Stimulated activated CD8-positive, alpha-beta memory T cell treated with anti-CD3 and anti-CD28 coated beads, Interleukin-15, amount 100 ng/mL, for 1 hour (primary cell): ENCODE results near the gene GPN1.
A peak's percentile ranks its signal among the peaks of the same experiment; 100 is the strongest.
"Not testable (repeated sequence)": the region's sequence is repeated elsewhere in the genome, so short reads cannot be mapped to it uniquely, and the experiment has no call there.

ENCODE experiments used
- DNase-seq: peaks from one replicate; pipeline ENCODE4 v3.0.0-alpha.2; 2020; ENCODE audit warnings: low read depth

Gene GPN1

DNA sequence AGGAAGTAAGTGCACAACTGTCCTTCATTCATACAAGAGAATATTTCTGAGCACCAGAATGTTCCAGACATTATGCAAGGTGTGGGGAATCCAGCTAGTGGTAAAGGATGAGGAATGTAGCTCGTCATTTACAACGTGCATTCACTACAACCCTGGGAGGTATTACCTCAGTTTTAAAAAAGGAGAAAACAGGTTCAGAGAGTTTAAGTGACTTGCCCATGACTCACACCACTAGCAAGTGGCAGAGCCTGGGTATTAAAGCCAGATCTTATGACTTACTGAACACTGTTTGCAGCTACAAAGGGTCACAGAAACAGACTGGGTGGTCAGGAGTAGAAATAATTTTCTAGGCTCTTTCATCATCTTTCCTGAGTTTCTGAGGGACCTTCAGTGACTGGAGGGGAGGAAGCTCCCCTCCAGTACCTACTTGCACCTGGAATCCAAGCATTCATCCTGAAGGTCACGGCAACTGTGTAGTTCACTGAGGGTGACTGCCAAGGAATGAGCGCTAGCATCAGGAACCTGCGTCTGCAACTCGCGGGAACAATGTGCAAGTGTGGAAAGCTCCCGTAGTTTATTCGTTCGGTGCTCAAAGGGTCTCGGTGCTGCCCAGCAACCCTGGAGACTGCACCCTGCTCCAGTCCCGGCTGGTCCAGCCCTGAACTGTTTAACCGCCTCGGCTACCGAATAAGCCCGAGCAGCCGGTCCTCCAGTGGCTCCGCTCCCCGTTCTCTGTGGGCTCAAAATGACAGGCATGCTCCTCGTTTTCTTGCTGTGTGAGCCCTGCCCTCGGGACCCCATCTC lies 685 bp upstream of the GPN1 start:
- DNase-seq, result no peak

DNA sequence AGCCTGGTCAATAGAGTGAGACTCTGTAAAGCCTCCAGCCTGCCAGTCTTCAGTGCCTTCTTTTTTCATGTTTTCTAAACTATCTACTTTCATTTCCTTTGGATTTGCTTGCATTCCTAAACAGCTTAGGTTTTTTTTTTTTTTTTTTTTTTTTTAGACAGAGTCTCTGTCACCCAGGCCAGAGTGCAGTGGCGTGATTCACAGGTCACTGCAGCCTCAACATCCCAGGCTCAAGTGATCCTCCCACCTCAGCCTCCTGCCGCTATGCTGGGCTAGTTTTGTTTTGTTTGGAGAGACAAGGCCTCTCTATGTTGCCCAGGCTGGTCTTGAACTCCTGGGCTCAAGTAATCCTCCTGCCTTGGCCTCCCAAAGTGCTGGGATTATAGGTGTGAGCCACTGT lies 1.4 kb downstream of the GPN1 start:
- not testable (repeated sequence) for DNase-seq

DNA sequence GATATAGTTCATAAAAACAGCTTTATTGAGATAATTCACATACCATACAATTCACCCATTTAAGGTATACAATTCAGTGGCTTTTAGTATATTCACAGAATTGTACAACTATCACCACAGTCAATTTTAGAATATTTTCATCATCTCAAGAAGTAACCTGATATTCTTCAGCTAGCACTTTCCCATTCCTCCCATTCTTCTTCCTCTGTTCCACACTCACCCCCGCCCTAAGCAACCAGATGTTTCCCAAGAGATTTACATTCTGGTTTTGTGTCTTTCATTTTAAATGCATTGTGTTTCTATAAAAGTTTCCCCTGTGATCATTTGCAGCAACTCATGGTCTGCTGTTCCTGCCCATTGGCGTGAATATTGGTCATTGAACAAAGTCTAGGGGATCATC lies 5.4 kb downstream of the GPN1 start:
- DNase-seq, result no peak

DNA sequence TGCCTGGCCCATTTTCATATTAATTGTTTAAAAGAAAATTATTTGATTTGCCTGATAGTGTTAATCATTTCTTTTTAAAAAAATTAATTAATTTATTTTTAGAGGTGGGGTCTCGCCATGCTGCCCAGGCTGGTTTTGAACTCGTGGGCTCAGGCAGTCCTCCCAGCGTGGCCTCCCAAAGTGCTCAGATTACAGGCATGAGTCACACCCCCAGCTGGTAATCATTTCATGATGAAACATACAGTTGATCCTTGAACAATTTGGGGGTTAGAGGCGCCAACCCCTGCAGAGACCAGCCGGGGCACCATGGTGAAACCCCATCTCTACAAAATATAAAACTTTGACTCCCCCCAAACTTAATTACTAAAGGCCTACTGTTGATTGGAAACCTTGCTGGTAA lies 7.9 kb downstream of the GPN1 start:
- DNase-seq, result no peak

DNA sequence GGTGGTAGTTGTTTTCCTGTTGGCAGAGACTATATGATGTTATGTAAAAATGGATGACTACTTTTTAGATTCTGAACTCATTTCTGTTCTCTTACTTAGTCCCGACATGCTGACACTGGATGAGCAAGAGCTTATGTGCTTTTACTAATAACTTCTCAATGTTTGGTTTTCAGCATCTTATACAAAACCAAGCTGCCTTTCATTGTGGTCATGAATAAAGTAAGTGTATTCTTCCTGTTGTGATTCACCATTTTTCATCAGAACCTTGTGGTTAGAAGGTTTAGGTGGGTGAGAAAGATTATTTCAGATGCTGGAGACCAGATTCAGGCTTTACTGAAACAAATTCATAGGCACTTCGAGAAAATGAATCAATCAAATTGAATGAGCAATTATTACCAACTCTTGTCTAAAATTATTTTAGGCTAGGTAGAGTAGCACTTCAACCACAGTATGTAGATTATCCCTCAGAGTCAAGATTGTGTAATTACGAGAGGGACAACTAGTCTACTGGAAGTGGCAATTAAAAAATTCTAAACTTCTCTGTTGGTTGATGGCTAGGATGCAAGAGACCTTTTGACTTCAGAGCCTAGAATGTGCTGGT lies 9.3 kb downstream of the GPN1 start:
- DNase-seq, result no peak

DNA sequence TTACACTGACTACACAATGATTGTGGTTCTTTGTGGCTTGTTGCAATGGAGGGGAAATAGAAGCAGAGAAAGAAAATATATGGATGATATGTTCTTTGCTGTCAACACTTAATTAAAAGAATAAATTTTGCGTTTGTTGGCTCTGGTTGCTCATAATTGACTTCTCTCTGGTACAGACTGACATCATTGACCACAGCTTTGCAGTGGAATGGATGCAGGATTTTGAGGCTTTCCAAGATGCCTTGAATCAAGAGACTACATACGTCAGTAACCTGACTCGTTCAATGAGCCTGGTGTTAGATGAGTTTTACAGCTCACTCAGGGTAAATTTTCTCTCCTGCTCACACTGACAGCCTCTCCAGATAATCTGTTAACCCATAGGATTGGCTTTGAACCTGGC lies 9.9 kb downstream of the GPN1 start:
- no peak for DNase-seq

DNA sequence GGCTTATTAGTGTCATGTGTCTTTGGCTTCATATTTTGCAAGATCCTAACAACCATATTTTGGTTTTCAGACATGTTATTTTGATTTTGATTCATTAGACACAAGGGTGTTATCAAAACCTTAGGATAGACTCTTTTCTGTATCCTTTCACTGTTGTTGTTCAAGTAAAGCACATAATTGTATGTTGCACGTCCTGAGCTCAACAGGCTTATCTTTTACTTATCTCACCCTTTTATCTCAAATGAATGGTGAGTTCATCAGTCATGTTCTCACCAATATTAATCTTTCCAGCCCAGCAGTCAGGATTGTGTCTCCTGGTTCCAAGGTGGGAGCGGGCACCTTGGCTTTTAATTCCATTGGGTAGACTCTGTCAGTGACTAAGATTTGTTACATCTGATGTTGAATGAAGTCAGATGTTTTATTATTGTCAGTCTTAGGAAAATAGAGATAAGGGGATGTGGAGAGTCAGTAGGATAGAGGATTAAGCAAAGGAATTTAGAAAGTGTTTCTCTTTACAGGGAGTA lies 11.9 kb downstream of the GPN1 start:
- DNase-seq, result no peak

DNA sequence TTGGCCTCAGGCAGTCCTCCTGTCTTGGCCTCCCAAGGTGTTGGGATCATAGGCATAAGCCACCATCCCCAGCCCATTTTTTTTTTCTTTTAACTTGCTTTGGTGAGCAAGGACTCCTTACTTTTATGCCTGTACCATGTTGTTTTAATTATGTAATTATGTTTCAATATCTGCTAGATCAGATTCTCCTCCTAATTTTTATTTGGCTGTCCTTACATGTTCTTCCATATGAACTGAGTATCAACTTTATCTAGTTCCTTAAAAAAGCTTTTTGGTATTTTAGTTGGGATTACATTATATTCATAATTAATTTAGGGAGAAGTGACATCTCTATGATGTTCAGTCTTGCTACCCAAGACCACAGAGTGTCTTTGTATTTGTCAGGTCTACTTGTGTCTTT lies 16.3 kb downstream of the GPN1 start:
- DNase-seq, result no peak

DNA sequence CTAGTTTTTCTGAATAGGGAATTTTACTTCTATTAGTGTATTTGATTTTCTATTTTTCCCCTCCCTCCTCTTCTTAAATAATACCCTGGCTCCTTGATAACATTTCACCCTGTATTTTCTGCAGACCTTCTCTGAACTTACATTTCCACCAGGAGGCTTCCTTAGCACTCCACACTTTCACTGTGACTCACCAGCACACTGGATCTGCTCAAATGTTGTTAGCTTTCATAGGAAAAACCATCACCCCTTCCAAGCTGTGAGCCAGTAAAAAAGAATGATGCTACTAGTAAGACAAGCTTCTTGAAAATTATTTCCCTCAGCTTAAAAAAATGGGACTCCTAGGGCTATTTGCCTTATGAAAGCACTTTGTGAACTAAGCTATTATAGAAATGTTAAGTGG lies 18.4 kb downstream of the GPN1 start:
- DNase-seq, result no peak

DNA sequence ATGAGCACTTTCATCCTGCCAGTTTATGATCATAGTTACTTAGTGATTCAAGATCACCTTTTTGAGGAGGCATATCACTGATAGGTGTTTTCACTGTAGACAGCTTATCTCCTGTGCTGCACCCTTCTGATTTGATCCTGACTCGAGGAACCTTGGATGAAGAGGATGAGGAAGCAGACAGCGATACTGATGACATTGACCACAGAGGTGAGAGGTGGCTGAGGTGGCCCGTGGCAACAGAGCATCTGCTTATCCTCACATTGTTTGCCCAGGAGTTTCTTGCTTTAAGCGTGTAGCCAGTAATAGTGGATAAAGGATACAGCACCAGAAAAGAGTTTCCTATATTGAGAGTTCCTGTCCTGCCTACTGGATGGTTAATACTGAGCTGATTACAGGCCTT lies 18.9 kb downstream of the GPN1 start:
- DNase-seq, result no peak

DNA sequence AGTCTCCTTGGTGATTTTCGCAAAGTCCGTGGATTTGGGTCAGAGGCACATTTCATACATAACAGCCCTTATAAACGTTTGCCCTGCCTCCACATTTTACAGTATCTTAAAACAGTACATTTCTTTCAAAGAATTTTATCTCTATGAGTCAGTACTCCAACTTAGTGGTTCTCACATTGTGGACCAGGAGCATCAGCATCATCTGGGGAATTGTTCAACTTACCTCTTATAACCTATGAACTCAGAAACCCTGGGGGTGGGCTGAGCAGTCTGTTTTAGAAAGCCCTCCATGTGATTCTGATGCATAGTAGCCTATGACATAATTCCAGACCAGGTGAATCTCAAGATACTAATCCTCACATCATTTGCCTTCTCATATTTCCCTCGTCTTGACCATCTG lies 22.2 kb downstream of the GPN1 start:
- DNase-seq, result no peak

DNA sequence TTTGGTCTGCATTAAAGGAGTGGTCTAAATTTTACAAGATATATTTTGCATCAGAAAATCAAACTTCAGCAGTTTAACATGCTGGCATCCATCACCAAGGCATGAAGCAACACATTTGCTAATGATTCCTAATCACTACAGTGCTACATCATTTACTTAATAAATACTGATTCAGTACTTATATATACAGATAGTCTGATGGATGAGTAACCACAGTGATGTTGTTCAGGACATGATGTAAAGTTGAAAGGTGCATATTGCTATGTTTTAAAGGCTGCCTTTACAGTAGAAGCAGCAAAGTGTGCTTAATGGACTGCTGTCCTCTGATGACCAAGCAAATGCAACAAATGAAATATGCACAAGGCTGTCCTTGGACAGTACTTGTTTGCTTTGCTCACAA lies 23.5 kb downstream of the GPN1 start:
- no peak for DNase-seq

DNA sequence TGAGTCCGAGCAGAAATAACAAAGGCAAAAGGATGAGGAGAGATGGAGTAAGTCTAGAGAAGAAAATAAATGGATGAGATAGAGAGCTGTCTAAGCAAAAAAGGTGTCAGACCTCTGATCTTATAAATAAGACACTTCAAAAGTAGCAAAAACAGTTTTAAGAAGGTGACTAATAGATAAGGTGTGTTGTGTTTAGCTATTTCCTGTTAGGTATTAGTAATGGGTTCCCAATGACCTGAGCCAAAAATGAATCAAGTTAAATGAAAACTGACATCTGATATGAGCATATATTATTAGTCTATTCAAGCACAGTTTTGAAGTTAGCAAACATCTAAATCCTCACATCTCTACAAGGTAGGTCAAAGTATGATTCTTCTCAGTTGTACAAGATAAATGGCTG lies 23.9 kb downstream of the GPN1 start:
- no peak for DNase-seq

DNA sequence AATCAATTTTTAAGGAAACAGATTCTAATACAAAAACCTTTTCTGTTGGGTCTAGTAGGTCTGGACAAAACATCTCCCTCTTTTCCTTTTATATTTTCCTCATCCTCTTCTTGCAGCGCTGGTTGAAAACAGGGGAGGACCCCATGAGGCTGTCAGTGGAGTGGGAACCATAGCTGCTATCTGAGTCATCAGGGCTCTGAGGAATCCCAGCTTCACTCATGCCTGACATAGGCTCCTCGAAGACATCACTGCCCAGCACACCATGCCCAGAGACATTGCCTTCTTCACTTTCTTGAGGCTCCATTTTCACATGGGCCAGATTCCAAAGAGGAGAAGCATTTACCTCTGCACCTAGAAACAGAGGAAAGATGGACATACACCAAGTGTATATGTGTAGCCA lies 24.5 kb downstream of the GPN1 start:
- DNase-seq, result no peak

DNA sequence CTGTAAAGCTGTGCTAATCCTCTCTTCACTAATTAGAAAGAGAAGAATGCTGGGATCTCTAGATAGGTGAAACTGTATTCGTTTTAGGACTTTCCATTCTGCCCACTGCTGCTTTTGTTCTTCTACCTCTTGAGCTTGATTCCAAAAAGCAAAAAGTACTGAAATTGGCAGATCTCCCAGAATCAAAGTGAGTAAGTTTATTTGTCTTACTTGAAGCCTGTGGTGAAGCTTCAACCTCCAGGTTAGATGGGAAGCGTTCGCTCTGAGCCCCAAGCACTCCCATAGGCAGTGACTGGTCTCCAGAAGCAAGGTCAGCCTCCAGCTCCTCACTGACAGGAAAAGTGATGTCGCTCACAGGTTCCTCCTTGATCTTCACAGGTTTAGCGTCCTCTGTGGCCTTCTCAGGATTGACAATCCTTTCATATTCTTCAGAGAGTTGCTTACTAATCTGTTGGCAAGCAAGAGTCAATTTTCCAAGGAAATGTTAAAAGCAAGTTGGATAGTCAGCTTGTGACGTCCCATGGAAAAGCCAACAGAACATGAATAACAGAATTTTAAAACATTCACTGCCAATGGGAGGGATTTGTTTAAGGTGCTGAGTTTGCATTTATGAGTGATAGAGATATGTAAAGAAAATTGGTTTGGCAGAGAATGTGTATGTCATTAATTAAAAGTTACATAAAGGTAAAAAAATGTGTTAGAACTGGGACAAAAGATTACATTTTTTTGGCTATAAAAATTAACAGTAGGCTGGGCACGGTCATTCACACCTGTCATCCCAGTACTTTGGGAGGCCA lies 26.5 kb downstream of the GPN1 start:
- no peak for DNase-seq

DNA sequence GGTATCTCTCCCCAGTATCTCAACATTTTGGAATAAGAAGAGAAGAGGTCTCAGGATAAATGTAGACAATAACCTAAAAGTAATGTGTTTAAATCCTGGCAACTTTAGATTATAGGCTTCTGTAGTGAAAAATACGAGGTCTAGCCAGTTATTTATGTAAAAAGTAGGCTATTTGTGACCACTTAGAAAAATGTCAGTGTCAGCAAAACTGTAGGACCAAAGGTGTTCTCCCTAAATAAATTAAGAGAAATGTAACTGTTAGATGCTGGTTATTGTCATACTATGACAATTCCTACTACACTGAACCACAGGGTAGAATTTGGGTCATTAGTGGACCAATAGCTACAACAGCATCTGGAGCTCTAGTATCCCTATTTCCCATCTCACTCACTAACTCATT lies 32.5 kb downstream of the GPN1 start:
- DNase-seq, result no peak

DNA sequence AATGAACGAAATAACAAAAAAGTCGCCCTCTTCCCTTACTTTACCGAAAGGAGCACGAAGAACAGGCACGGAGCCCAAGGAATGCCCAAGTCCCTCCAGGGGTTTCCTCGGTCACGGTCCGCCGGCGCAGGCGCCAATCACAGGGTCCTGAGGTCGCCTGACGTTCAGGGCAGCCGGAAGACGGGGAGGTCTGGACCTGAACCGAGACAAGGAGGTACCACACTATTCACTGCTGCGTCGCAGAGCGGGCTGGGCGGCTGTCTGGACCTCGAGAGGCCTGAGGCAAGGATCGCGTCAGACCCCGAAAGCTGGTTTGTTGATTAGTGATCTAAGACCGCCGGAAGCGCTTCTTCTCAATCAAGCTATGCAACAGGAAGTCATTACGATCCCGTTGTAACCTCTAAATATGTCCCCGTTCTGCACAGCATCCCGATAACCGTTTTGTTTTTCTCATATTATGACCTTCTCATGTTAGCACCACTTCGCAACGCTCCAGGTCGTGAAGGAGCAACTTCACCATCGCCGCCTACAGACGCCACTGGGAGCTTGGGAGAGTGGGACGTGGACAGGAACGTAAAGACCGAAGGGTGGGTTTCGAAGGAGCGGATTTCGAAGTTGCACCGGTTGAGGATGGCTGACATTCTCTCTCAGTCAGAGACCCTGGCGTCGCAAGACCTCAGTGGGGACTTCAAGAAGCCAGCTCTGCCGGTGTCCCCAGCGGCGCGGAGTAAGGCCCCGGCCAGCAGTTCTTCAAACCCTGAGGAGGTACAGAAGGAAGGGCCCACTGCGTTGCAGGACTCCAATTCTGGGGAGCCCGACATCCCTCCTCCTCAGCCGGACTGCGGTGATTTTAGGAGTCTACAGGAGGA lies 34.7 kb downstream of the GPN1 start, which contains the start of the genes SLC4A1AP and SUPT7L:
TSS of gene SLC4A1AP (plus strand) at position 605 of the 869 bp plus-strand sequence. CDS start at position 631, 26 bp downstream.
TSS of gene SUPT7L (minus strand) at position 330 of the 869 bp plus-strand sequence. CDS start 1,422 bp downstream, outside the sequence.
- peak; percentile 58 for DNase-seq

DNA sequence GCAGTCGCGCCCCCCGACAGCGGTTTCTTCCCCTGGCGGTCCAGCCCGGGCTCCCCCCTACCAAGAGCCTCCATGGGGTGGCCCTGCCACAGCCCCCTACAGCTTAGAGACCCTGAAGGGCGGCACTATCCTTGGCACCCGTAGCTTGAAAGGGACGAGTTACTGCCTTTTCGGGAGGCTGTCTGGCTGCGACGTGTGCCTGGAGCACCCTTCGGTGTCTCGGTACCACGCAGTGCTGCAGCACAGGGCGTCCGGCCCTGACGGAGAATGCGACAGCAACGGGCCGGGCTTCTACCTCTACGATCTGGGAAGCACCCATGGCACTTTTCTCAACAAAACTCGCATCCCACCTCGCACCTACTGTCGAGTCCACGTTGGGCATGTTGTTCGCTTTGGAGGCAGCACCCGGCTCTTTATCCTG lies 35.3 kb downstream of the GPN1 start:
- DNase-seq, result no peak

DNA sequence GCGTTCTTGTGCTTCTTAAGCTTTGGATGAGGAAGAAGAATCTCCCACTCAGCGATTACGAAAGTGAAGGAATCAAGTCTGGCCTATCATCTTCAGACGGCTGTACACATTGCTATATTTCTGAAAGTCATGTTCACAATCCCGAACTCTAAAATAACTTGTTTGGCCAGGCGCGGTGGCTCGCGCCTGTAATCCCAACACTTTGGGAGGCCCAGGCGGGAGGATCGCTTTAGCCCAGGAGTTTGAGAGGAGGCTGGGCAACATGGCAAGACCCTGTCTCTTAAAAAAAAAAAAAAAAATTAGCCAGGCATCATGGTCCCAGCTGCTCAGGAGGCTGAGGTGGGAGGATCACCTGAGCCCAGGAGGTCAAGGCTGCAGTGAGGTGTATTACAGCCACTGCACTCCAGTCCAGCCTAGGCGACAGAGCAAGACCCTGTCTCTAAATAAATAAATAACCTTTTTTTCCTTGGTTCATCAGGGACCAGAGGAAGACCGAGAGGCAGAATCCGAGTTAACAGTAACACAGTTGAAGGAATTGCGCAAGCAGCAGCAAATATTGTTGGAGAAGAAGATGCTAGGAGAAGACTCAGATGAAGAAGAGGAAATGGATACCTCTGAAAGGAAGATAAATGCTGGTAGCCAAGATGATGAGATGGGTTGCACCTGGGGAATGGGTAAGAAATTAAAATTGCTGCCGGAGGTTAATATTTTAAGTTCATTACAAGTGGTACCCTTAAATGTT lies 35.9 kb downstream of the GPN1 start:
- DNase-seq, result no peak

DNA sequence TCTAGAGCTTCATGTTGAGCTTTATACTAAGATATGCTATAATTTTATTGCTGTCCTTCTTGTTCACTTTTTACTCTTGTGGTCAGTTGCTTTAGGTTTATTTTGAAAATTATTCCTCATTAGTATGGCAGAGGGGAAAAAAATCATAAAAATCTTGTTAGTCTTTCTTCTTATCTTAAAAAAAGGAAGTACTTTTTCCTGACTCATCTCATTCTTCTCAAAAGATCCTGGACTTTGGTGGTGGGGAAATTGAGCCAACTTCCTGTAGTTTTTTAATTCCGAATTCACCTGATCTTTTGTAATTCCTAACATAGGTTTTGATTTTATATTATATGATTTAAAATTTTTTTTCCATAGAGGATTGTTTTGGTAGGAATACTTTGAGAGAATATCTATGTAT lies 38.6 kb downstream of the GPN1 start:
- no peak for DNase-seq

DNA sequence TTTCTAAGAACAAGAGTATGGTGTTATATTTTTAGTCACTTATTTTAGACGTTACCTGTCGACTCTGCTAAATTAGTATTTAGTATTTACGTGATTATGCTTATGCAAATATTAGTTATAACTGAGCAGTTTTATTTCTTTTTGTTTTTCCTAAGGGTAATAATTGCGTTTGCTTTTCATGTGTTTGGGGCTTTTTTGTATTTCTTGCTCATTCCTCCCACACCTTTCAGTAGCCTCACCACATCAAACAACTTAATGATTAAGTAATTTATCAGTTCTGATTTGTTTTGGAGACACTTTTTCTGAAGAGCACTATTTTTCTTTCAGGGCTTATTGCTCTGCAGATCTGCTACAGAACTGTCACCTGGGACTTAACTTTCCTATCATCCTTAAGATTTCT lies 42.4 kb downstream of the GPN1 start:
- DNase-seq, result no peak
